ENCODE data around the gene TMCC3. TPM values are rescaled to one million over a fixed set of nuclear protein-coding genes. Genes with fewer than 3 reads are reported as not detected.
"Not testable (repeated sequence)": the region's sequence is repeated elsewhere in the genome, so short reads cannot be mapped to it uniquely, and the experiment has no call there.

Gene TMCC3
- total RNA-seq, 1 donor from 2014 or later = 9.0 TPM

DNA sequence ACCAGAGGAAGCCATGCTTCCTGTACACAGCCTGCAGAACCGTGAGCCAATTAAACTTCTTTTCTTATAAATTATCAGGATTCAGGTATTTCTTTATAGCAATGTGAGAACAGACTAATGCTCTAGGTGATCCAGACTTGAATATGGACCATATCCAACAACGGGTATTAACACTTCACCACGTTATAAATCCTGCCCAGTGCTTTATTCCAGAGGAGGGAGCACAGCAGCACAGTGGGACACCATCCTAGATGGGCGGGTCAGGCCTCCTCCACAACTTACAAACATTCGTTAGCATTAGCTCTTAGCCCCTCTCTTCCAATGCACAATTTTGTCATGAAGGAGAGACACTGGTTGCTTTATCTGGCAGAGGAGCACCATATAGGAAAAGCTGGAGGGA is 66.0 kb downstream of the TMCC3 start:
- FAIRE-seq = no peak
- DNase-seq (ENCODE audit: low spot score in 2 of 2) = no peak

DNA sequence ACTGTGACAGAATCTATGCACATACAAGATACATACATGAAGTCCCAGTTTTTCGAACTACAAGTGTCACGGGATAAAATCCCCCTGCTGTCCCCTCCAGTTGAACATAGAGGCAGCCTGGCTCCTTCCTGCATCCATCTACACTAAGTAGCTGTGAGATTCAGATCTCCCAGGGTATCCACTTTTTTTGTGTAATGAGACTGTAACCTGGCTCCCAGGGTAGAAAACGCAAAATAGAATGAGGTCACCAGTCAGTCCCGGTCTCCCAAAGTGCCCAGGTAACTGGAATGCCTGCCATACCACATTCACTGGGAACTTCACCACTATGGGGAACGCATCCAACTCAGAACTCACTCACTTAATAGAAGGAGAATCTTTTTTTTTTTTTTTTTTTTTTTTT is 67.8 kb downstream of the TMCC3 start:
- no peak for FAIRE-seq
- no peak for DNase-seq (ENCODE audit: low spot score in 2 of 2)

DNA sequence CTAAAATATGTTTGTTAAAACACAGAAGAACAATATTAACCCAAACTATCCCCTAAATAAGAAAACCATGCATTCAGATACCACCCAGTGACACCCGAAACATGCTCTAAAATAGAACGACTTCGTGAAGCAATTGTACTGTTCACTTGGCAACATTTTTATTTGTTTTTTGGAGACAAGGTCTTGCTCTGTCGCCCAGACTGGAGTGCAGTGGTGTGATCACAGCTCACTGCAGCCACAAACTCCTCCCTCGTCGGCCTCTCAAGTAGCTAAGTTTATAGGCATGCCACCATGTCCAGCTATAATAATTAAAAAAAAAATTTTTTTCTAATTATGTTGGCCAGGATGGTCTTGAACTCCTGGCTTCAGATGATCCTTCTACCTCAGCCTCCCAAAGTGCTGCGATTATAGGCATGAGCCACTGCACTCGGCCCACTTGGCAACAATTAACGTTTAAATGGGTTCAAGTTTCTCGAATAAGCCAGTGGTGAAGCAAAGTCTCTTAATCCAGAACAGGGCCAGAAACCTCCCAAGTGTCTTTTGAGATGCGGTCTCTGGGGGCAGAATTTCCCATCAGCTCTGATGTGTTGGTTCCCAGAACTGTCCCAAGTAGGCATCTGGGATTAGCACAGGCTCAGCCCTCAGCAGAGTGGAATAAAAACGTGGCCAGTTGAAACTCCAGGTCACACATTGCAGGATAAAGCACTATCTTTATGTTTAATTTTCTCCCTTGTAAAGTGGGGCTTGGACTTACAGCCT is 74.5 kb downstream of the TMCC3 start:
- no peak for FAIRE-seq
- DNase-seq (ENCODE audit: low spot score in 2 of 2) = no peak

DNA sequence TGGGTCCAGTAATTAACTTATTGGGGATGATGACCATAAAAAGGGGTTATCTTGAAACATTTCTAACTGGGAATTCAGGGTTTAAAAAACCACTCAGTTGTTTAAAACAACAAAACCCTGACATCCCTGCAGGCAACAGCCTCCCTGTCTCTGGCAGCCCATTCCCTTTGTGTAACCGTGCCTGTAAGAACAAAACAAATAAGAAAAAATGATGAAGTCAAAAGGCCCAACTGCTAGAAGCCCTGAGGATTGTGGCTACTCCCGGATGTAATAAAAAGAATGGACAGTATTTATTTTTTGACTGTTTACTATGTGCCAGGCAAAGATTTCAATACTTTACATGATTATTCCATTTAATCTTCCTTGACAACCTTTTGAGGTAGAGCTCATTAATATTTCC is 75.3 kb downstream of the TMCC3 start:
- DNase-seq (ENCODE audit: low spot score in 2 of 2) (no peak), FAIRE-seq (no peak)

DNA sequence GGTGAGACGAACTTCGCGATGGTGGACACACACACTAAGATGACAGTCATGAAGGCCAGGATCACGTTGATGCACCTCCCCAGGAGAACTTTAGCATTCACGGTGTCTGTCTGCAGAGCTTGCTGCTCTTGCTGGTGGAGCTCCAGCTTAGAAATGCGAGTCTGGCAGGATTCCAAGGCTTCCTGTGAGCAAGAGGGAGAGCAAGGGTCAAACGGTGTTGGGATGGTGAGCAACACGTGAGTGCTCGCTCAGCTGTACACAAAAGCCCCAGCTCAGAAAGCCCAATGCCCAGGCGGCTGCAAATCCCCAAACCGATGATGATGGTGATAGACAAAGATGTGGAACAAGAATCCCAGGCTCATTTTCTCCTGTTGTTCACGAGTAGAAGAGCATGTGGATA is 78.8 kb downstream of the TMCC3 start:
- FAIRE-seq (no peak), DNase-seq (ENCODE audit: low spot score in 2 of 2) (no peak)

DNA sequence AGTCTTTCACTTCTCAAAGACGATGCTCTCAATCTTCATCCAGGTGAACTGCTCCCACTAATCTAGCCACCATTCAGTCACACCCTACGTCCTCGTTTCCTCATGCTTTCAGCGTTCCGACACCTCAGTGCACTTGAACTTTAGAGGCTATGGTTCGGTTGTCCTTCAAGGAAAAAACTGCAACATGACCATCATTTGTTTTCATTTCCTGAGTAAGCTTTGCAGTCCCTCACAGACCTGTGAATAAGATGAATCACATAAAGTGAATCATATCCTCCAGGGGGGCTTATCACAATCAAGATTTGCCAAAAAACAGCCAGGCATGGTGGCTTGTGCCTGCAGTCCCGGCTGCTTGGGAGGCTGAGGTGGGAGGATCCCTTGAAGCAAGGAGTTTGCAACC is 80.2 kb downstream of the TMCC3 start:
- FAIRE-seq (no peak), DNase-seq (ENCODE audit: low spot score in 2 of 2) (no peak)

DNA sequence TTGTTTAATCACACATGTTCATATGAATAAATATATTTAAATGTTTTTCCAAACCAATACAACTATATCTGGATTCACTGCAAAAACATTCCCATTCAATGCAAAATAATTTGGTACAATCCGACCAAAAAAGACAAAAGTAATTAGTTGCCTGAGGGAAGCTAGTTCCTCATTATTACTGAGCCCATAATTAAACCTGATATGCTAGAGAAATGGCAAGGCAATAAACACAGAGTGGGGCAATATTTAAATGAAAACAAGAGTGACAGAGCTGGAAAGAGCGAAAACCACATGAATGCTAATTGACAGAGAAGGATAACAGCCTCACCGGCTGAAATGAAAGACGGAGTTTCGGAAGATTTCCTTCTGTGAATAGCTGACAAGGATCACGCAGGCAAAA is 82.6 kb downstream of the TMCC3 start:
- no peak for DNase-seq (ENCODE audit: low spot score in 2 of 2)
- FAIRE-seq = no peak

DNA sequence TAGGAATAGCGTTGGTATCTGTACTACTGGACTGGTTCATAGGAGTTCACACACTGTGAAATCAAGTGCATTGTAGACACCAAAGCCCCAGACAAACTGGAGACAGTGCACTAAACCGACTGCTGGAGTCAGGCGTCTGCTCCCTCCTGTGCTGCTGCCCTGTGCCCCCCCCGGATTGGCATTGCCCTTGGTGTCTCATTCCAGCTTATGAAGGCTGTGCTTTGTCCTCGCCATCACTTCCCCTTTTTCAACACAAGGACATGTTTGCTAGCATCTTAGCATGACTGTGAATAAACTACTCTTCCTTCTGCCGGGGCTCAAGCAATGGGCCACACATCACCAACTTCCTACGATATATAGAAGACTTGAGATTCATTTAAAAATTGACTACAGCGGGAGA is 84.0 kb downstream of the TMCC3 start:
- FAIRE-seq = no peak

DNA sequence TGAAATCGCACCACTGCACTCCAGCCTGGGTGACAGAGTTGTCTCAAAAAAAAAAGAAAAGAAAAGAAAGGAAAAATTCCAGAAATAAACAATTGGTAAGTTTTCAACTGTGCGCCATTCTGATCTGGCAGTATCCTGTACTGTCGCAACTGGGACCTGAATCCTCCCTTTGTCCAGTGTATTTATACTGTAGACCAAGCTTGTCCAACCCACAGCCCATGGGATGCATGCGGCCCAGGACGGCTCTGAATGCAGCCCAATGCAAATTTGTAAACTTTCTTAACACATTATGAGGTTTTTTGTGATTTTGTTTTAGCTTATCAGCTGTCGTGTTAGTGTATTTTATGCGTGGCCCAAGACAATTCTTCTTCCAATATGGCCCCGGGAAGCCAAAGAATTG is 84.7 kb downstream of the TMCC3 start:
- DNase-seq (ENCODE audit: low spot score in 2 of 2) = no peak
- FAIRE-seq = no peak

More for the DNA sequence above, 84.0 kb downstream of the TMCC3 start:
- DNase-seq (ENCODE audit: low spot score in 2 of 2) = peak; percentile 30 to 47

DNA sequence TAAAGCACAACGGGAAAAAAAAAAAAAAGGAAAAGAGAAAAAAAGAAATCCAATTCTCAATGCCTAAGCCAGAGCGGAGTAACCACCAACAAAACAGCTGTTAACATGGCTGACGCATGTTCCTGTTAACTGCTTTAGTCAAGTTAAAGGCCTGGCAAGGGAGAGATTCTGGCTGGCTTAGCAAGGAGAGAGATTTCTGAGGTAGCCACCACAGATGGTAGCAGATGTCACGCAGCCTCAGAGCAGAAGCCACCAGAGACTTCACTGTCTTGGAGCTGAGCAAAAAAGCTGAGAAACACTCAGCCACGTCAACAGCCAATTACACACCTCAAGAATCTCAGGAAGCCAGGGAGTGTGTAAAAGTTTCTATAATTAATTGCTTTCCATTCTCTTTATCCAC is 87.1 kb downstream of the TMCC3 start:
- FAIRE-seq = no peak
- no peak for DNase-seq (ENCODE audit: low spot score in 2 of 2)

DNA sequence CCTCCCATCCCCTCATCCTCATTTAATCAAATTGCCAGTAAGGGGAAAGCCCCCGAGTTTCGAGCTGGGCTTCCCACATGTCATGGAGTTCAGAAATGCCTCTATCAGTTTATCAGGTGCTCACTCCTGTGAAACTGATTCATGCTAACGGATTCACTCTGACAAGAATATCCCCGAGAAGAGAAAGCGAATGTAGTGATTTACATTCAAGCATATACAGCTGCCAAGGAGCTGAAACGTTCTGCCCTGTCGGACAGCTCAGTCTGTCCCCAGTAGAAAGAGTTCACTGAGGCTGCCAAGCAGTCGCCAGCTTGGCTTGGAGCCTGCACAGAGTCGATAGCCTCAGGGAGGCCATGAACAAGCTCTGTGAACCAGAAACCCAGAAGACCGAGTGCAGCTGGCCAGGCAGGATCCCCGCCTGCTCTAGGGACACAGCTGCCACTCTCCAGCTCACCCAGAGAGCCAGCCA is 88.4 kb downstream of the TMCC3 start:
- FAIRE-seq = no peak
- peak; percentile 24 to 34 for DNase-seq (ENCODE audit: low spot score in 2 of 2)

DNA sequence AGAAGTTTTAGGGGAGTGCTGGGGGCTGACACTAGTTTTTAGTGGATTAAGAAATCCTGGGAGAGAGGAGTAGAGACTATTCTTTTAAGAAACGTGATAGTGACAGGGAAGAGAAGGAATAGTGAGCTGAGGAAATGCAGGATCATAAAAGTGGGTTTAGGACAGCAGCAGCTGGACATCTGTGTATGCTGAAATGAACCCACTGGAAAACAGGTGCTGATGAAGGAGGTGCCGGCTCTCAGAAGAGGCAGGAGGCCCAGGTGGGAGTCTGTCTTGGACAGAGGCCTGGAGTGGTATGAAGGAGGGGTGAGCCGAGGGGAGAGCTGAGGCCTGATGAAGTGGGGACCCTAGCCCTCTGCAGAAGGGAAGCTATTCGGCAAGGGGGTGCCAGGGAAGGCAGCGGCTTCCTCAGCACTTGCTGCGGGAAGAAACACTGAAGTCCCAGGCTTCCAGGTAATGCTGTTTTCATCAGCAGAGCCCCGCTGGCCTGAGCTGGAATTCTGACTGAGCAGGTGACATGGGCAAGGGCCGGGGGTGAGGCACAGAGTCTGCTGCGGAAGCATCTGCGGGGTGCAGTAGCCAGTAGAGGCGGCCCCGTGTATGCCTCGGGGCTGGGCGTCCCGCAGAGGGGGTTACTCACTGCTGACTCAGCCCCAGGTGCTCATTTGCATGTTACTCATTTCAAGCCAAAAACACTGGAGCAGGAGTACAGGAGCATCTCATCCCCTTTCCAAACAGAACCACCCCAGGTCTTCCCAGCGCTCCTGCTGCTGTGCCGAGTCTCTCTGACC is 89.7 kb downstream of the TMCC3 start:
- DNase-seq (ENCODE audit: low spot score in 2 of 2) = no peak
- no peak for FAIRE-seq

DNA sequence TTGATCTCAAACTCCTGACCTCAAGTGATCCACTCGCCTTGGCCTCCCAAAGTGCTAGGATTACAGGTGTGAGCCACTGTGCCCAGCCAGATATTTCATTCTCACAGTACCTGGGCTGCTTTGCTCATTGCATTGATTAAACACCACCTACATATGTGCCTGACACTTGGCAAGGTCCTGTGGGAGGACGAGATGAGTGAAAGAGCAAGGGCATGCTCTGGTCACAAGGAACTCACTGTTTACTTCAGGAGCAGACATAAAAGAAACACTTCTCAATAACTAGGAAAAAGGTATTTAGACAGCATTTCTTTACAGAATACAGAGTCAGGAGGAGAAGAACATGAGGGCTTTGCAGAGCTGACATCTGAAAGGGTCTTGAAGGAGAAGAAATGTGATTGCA is 91.7 kb downstream of the TMCC3 start:
- FAIRE-seq = no peak
- no peak for DNase-seq (ENCODE audit: low spot score in 2 of 2)

DNA sequence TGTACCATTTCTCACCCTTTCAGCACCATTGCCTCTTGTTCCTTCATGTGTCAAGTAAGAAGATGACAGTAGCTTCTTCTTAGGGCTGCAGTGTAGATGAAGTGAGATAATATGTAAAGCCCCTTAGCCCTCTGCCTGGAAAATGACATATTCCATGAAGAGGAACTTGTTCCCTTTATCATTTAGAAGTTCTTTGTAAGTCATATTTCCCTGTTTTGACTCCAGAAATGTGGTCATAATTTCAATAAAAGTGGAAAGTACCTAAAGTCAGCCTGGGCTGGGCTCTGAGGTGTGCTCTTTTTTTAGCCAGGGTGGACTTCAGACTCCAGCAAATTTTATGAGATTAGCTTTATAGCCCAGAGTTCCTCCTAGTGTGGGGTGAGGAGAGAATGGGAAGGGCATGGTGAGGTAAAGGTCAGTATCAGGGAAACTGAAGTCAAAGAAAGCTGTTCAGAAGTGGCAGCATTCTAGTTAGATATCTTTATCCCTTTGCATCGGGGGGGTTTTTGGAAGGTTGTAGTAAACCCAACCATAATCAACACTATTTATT is 92.5 kb downstream of the TMCC3 start:
- FAIRE-seq (no peak), DNase-seq (ENCODE audit: low spot score in 2 of 2) (no peak)

DNA sequence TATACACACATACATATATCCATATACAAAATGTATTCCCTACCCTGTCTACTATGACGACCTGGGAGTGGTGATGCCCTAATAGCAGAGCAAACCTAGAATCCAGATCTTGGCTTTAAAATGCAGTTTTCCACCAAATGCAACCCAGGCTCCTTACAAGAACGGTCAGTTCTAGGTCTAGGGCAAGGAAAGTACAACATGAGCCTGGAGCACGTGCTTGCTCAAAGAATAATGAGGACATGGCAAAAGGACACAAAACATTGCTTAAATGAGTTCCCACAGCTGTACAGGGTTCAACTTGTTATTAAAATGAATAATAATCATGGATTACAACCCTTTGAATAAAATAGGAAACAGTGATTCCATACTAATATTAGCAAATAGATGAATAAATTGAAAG is 94.7 kb downstream of the TMCC3 start:
- FAIRE-seq = no peak
- DNase-seq (ENCODE audit: low spot score in 2 of 2) = no peak

DNA sequence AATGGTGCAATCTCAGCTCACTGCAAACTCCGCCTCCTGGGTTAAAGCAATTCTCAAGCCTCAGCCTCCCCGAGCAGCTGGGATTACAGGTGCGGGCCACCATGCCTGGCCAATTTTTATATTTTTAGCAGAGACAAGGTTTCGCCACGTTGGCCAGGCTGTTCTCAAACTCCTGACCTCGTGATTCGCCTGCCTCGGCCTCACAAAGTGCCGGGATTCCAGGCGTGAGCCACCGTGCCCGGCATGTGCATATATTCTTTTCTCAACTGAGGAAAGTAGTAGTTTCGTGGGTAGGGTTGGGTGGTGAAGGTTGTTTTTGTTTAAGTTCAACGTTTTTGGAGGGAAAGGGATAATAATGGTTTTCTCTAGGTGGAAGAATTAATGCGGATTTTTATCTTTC is 96.5 kb downstream of the TMCC3 start:
- no peak for FAIRE-seq
- no peak for DNase-seq (ENCODE audit: low spot score in 2 of 2)

DNA sequence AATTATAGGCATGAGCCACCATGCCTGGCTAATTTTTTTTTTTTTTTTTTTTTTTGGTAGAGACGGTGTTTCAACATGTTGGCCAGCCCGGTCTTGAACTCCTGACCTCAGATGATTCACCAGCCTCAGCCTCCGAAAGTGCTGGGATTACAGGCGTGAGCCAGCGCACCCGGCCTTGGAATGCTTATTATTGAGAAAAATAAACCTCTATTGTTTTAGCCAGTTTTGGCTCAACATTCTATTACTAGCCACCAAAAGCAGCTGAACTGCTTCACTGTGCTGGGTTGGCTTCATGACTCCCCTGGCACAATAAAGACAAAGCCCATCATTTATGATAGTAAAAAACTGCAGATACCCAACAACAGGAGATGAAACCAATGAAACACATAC is 97.2 kb downstream of the TMCC3 start:
- DNase-seq (ENCODE audit: low spot score in 2 of 2) (peak in 1 of 2 donors; percentile 36), FAIRE-seq (peak; percentile 75)

DNA sequence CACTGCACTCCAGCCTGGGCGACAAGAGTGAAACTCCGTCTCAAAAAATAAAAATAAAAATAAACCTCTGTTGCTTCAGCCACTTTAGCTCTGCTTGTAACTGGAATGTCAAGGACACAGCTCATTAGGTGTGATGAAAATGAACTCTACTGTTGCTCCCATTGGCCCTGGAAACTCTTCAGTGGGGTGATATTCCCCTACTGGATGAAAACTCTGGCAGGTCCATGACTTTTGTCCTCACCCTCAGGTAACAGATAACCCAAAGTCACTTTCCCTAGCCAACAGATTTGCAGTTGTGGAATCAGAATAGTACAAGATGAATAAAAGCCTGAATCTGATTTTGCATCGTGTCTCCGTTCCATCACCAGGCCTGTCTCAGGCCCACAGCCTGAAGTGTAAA is 98.5 kb downstream of the TMCC3 start:
- DNase-seq (ENCODE audit: low spot score in 2 of 2) = no peak
- no peak for FAIRE-seq

DNA sequence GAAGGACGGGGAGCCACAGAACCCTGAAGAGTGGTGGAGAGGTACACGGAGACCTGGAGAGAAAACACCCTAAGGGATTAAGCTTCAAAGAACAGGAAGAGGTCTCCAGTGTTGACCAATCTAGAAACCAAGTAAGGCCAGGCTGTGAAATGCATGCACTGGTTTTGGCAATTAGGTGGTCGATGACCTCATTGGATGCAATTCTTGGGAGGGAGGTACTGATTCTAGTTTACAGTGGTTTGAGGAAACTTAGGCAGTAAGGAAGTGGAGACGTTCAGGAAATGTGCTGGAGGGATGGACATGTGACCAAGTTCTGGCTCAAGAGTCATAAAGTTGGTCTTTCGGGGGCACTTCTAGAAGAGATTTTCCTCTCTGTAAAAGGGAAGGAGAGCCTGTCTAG is 99.4 kb downstream of the TMCC3 start:
- no peak for DNase-seq (ENCODE audit: low spot score in 2 of 2)
- no peak for FAIRE-seq

DNA sequence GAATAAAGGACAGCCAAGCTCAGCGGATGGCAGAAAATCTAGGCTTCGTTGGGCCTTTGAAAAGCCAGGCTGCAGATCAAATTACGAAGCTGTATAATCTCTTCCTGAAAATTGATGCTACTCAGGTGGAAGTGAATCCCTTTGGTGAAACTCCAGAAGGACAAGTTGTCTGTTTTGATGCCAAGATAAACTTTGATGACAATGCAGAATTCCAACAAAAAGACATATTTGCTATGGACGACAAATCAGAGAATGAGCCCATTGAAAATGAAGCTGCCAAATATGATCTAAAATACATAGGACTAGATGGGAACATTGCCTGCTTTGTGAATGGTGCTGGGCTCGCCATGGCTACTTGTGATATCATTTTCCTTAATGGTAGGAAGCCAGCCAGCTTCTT is 101.5 kb downstream of the TMCC3 start:
- FAIRE-seq; DNase-seq (ENCODE audit: low spot score in 2 of 2): not testable (repeated sequence)

DNA sequence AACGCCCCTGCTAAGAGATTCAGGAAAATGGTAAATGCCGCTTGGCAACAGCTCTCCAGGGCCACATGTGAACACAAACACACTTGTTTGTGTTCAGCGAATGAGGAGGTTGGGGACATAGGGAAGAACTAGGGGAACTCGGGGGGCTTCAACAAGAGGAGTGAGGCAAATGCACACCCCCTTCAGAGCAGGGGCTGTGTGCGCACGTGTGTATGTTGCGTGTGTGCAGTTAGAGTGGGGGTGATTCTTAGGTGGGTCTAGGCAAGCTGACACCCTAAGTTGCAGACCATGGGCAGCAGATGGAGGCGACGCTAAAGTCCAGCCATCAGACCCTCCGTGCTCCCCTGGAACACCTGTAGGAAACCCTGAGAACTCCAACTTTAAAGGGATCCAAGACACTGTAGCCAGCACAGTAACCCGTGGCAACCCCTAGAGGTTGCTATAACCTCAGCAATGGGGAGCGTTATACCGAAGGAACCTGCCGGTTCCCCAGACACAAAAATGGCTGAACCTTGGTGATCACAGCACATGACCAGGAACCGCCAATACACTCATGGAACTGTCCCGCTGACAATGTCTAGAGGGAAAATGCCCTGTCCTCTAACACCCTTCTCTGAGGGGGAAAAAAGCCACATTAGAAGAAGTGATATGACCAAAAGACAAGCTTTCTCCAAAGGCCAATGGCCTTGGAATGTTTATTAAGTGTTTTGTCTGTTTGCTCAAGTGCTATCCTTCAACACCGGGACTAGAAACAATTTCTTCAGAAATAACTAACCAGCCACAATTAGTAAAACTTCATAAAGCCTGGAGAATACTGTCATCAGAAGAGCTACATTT is 104.2 kb downstream of the TMCC3 start:
- DNase-seq (ENCODE audit: low spot score in 2 of 2) = peak; percentile 34 to 60
- FAIRE-seq = no peak
